Measurements from ENCODE around the gene PTPRC.

The PTPRC gene

GRCh38 chr1:198672124-198672523 is 33.3 kb downstream of the PTPRC start:
- TF ChIP-seq, protein P1, sequence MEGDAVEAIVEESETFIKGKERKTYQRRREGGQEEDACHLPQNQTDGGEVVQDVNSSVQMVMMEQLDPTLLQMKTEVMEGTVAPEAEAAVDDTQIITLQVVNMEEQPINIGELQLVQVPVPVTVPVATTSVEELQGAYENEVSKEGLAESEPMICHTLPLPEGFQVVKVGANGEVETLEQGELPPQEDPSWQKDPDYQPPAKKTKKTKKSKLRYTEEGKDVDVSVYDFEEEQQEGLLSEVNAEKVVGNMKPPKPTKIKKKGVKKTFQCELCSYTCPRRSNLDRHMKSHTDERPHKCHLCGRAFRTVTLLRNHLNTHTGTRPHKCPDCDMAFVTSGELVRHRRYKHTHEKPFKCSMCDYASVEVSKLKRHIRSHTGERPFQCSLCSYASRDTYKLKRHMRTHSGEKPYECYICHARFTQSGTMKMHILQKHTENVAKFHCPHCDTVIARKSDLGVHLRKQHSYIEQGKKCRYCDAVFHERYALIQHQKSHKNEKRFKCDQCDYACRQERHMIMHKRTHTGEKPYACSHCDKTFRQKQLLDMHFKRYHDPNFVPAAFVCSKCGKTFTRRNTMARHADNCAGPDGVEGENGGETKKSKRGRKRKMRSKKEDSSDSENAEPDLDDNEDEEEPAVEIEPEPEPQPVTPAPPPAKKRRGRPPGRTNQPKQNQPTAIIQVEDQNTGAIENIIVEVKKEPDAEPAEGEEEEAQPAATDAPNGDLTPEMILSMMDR (IDR thresholded peaks at IDR 0.05; ENCODE audit: control extremely low read depth, extremely low read depth, low read depth, missing control alignments): no peak
- POLR2A ChIA-PET: interaction anchor here (0.7 to 1.4 kb wide), 2 partner anchors 10 to 109 kb away, joined by 3 to 4 read pairs; no protein-coding TSS in a partner anchor
- CTCF ChIA-PET: interaction anchor here (1.0 to 1.8 kb wide), 6 partner anchors 10 to 50 kb away, joined by 3 to 7 read pairs (median 3); no protein-coding TSS in a partner anchor
- no peak for DNase-seq (ENCODE audit: extremely low spot score)

DNA sequence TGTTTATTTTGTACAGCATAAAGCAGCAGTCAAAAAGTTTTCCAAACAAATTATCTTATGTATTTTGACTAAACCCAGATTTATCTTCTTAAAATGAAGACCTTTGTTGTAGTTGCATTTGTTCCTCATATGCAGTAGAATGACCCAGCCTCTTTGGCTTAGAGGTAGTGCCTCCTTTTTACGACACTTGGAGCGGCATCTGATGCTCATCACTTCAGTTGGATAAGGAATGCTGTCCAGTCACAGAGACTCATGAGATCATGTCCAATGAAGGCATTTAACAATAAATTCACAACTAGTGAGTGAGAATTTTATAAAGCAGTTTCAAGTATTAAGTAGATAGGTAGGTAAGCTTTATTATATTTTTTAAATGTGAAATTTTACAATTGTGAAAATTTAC is 35.2 kb downstream of the PTPRC start:
- DNase-seq (ENCODE audit: extremely low spot score): no peak
- TF ChIP-seq, protein P1 (IDR thresholded peaks at IDR 0.05; ENCODE audit: control extremely low read depth, extremely low read depth, low read depth, missing control alignments): no peak
- ChIA-PET CTCF (interaction anchor here (1.1 to 1.7 kb wide), 2 partner anchors 11 to 18 kb away, joined by 3 to 4 read pairs; no protein-coding TSS in a partner anchor), POLR2A (no interaction called here)

DNA sequence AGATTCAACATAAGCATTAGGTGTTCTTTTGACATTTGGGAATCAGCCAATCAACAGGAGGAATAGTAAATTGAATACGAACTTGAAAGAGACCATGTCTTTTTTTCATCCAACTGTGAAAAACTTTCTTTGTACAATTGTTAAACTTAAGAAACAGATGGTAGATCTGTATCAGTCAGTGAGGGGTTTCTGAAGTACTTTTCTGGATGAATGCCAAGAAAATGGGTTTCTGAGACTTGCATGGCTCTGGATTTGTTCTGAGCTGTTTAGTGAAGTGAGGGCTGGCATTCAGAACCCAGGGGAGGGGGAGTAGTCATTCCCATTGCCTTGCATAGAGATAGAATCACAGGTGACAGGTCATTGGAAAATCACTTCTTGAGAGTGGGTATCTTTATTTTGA is 37.4 kb downstream of the PTPRC start:
- ChIA-PET CTCF (interaction anchor here (0.9 to 1.9 kb wide), 2 partner anchors 9 to 19 kb away, joined by 4 to 5 read pairs; no protein-coding TSS in a partner anchor), POLR2A (no interaction called here)
- TF ChIP-seq, protein P1 (IDR thresholded peaks at IDR 0.05; ENCODE audit: control extremely low read depth, extremely low read depth, low read depth, missing control alignments): no peak
- no peak for DNase-seq (ENCODE audit: extremely low spot score)

- ChIA-PET POLR2A (interaction anchor here (0.7 kb wide), 1 partner anchor 55 kb away, joined by 3 read pairs; no protein-coding TSS in a partner anchor), CTCF (interaction anchor here (1.4 to 1.9 kb wide), 2 partner anchors 11 to 20 kb away, joined by 3 to 5 read pairs; no protein-coding TSS in a partner anchor)
- TF ChIP-seq, protein P1 (IDR thresholded peaks at IDR 0.05; ENCODE audit: control extremely low read depth, extremely low read depth, low read depth, missing control alignments): no peak
- no peak for DNase-seq (ENCODE audit: extremely low spot score)
These were observed 38.2 kb downstream of the PTPRC start for GRCh38 chr1:198677027-198677426.

- POLR2A ChIA-PET: interaction anchor here (0.7 kb wide), 1 partner anchor 56 kb away, joined by 3 read pairs; no protein-coding TSS in a partner anchor
- CTCF ChIA-PET: interaction anchor here (1.4 kb wide), 1 partner anchor 12 kb away, joined by 3 read pairs; no protein-coding TSS in a partner anchor
- TF ChIP-seq, protein P1 (IDR thresholded peaks at IDR 0.05; ENCODE audit: control extremely low read depth, extremely low read depth, low read depth, missing control alignments): no peak
- DNase-seq (ENCODE audit: extremely low spot score): no peak
These were observed 39.0 kb downstream of the PTPRC start for GRCh38 chr1:198677871-198678270.

GRCh38 chr1:198678301-198678836 is 39.5 kb downstream of the PTPRC start:
- POLR2A ChIA-PET: interaction anchor here (0.6 to 1.2 kb wide), 3 partner anchors 8 to 256 kb away, joined by 3 to 7 read pairs (median 4); no protein-coding TSS in a partner anchor
- DNase-seq (ENCODE audit: extremely low spot score): no peak
- CTCF ChIA-PET: interaction anchor here (1.0 to 1.4 kb wide), 3 partner anchors 10 to 13 kb away, joined by 3 to 4 read pairs (median 3); no protein-coding TSS in a partner anchor
- TF ChIP-seq, protein P1 (IDR thresholded peaks at IDR 0.05; ENCODE audit: control extremely low read depth, extremely low read depth, low read depth, missing control alignments): no peak
